MM.1S (cell line): ENCODE data around the gene LRRC8C.

Experiments used
- DNase-seq: peaks from one replicate; pipeline ENCODE4 v3.0.0-alpha.2; 2015
- H2AFZ ChIP-seq: fragments of 300-600 bp; sonication (generic); 2 replicates; pipeline ENCODE4 v1.6.0; 2016; ENCODE audit warnings: antibody characterized with exemption, low read length
- H3F3A ChIP-seq: fragments of 300-600 bp; sonication (generic); 2 replicates; pipeline ENCODE4 v1.6.1; 2016; ENCODE audit warnings: mild to moderate bottlenecking, antibody characterized with exemption, low read length, moderate library complexity, mixed read lengths; ENCODE audit not compliant: insufficient read depth
- H3K27ac ChIP-seq: fragments of 300-600 bp; sonication (generic); 2 replicates; pipeline ENCODE4 v1.5.1; 2016; ENCODE audit warnings: mild to moderate bottlenecking, low read length
- H3K27me3 ChIP-seq: fragments of 300-600 bp; sonication (generic); replicated peaks from 2 replicates; pipeline ENCODE4 v1.6.0; 2016; ENCODE audit warnings: low read length; ENCODE audit not compliant: insufficient read depth
- H3K36me3 ChIP-seq: fragments of 300-600 bp; sonication (generic); replicated peaks from 2 replicates; pipeline ENCODE4 v1.6.1; 2016; ENCODE audit warnings: mild to moderate bottlenecking, low read length, mixed read lengths; ENCODE audit not compliant: insufficient read depth
- H3K4me1 ChIP-seq: fragments of 300-600 bp; sonication (generic); 2 replicates; pipeline ENCODE4 v1.6.1; 2016; ENCODE audit warnings: low read length, mixed read lengths
- H3K4me2 ChIP-seq: fragments of 300-600 bp; sonication (generic); 2 replicates; pipeline ENCODE4 v1.6.0; 2016; ENCODE audit warnings: low read depth, low read length
- H3K4me3 ChIP-seq: fragments of 300-600 bp; sonication (generic); 2 replicates; pipeline ENCODE4 v1.5.1; 2016; ENCODE audit warnings: low read length, mixed read lengths
- H3K79me2 ChIP-seq: fragments of 300-600 bp; sonication (generic); 2 replicates; pipeline ENCODE4 v1.6.1; 2016; ENCODE audit warnings: mixed run types, low read length, mixed read lengths
- H3K9ac ChIP-seq: fragments of 300-600 bp; sonication (generic); 2 replicates; pipeline ENCODE4 v1.6.1; 2016; ENCODE audit warnings: low read length, mixed read lengths
- H3K9me2 ChIP-seq: fragments of 300-600 bp; sonication (generic); replicated peaks from 2 replicates; pipeline ENCODE4 v1.6.1; 2016; ENCODE audit warnings: mild to moderate bottlenecking, low read length, mixed read lengths; ENCODE audit not compliant: insufficient read depth
- H3K9me3 ChIP-seq: fragments of 300-600 bp; sonication (generic); replicated peaks from 2 replicates; pipeline ENCODE4 v1.6.1; 2016; ENCODE audit warnings: mild to moderate bottlenecking, low read length, mixed read lengths; ENCODE audit not compliant: insufficient read depth
- H4K20me1 ChIP-seq: fragments of 300-600 bp; sonication (generic); 2 replicates; pipeline ENCODE4 v1.6.1; 2016; ENCODE audit warnings: mild to moderate bottlenecking, low read length, moderate library complexity, mixed read lengths; ENCODE audit not compliant: insufficient read depth
- EZH2 ChIP-seq: fragments of 300-600 bp; sonication (generic); optimal IDR thresholded peaks from 2 replicates; pipeline ENCODE3; 2017; ENCODE audit warnings: low read depth, mild to moderate bottlenecking, antibody characterized with exemption, low read length, mixed read lengths
- EZH2phosphoT487 ChIP-seq: fragments of 300-600 bp; sonication (generic); IDR thresholded peaks from 2 replicates; pipeline ENCODE4 v1.6.1; 2018; ENCODE audit warnings: antibody characterized with exemption, low read length
- TF ChIP-seq, protein P1 (sequence below): fragments of 300-600 bp; sonication (generic); IDR thresholded peaks from 2 replicates; pipeline ENCODE4 v1.5.1; 2016; ENCODE audit warnings: antibody characterized with exemption, low read length, mixed read lengths

LRRC8C gene

DNA sequence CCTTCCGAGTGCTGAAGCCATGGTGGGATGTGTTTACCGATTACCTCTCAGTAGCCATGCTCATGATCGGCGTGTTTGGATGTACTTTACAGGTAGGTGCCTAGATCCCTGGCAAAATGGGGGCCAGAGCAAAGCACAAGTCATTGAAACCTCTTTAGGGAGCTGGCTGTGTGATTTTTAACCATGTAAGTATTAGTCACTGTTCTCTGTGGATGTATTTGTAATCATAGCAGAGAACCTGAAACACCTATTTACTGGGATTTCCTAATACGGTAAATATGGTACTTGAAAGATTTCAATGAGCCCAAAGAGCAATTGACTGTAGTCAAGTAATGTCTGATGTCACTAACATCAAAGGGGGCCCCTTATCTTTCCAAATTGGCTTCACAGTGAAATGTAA is 53.6 kb downstream of the LRRC8C start:
- TF ChIP-seq, protein P1, sequence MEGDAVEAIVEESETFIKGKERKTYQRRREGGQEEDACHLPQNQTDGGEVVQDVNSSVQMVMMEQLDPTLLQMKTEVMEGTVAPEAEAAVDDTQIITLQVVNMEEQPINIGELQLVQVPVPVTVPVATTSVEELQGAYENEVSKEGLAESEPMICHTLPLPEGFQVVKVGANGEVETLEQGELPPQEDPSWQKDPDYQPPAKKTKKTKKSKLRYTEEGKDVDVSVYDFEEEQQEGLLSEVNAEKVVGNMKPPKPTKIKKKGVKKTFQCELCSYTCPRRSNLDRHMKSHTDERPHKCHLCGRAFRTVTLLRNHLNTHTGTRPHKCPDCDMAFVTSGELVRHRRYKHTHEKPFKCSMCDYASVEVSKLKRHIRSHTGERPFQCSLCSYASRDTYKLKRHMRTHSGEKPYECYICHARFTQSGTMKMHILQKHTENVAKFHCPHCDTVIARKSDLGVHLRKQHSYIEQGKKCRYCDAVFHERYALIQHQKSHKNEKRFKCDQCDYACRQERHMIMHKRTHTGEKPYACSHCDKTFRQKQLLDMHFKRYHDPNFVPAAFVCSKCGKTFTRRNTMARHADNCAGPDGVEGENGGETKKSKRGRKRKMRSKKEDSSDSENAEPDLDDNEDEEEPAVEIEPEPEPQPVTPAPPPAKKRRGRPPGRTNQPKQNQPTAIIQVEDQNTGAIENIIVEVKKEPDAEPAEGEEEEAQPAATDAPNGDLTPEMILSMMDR, result no peak
- TF ChIP-seq EZH2phosphoT487, result no peak
- TF ChIP-seq EZH2, result no peak
- H3K36me3 ChIP-seq, result no peaks in the 10 kb centered on the region
- H3K27ac ChIP-seq, result no peak overlapping the region
- no peak for DNase-seq
- H3K79me2 ChIP-seq, result peaks cover 15% of the 10 kb centered on the region
- no peaks in the 10 kb centered on the region for H3K27me3 ChIP-seq
- no peaks in the 10 kb centered on the region for H3K9me2 ChIP-seq
- no peaks in the 10 kb centered on the region for H3K9me3 ChIP-seq
- H3K4me3 ChIP-seq, result no peak overlapping the region
- no peak overlapping the region for H3K4me2 ChIP-seq
- no peaks in the 10 kb centered on the region for H3K4me1 ChIP-seq
- H3K9ac ChIP-seq, result no peak overlapping the region
- H3F3A ChIP-seq, result no peaks in the 10 kb centered on the region; the same call in 1 of the 2 replicates
- no peaks in the 10 kb centered on the region for H4K20me1 ChIP-seq
- no peak overlapping the region for H2AFZ ChIP-seq

DNA sequence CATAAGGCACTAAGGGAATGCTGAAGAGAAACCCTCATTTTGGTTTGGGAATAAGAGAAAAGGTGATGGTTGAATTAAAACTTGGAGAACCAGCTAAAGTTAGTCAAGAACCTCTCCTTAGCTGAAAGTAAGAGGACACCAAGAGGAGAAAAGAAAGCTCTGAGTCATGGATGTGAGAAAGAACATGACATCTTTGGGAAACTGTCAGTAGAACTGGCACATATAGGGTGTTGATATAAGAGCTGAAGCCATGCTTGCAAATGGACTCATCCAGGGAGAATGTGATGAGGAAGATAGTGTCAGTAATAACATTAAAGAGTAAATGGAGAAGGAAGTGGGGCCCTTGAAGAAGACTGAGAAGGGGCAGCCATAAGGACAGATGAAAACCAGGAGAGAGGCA is 54.3 kb downstream of the LRRC8C start:
- Histone ChIP-seq H3K36me3 (no peaks in the 10 kb centered on the region), H3F3A (no peaks in the 10 kb centered on the region; the same call in 1 of the 2 replicates), H3K27ac (no peak overlapping the region), H3K4me3 (no peak overlapping the region), H2AFZ (no peak overlapping the region), H3K4me1 (peaks cover 4% of the 10 kb centered on the region), H3K9me2 (no peaks in the 10 kb centered on the region), H3K79me2 (peaks cover 13% of the 10 kb centered on the region), H3K27me3 (no peaks in the 10 kb centered on the region), H4K20me1 (no peaks in the 10 kb centered on the region), H3K9me3 (no peaks in the 10 kb centered on the region), H3K9ac (no peak overlapping the region), H3K4me2 (no peak overlapping the region)
- TF ChIP-seq EZH2 (no peak), EZH2phosphoT487 (no peak)
- TF ChIP-seq, protein P1, result no peak
- no peak for DNase-seq

- no peaks in the 10 kb centered on the region for H3K36me3 ChIP-seq
- no peak overlapping the region for H3K4me3 ChIP-seq
- TF ChIP-seq EZH2, result no peak
- TF ChIP-seq, protein P1, result no peak
- peaks cover 9% of the 10 kb centered on the region; the same call in 1 of the 2 replicates for H3F3A ChIP-seq
- H2AFZ ChIP-seq, result no peak overlapping the region
- H3K9ac ChIP-seq, result no peak overlapping the region
- H4K20me1 ChIP-seq, result no peaks in the 10 kb centered on the region
- H3K4me1 ChIP-seq, result peaks cover 18% of the 10 kb centered on the region
- no peak overlapping the region for H3K4me2 ChIP-seq
- no peak for DNase-seq
- H3K9me2 ChIP-seq, result no peaks in the 10 kb centered on the region
- no peaks in the 10 kb centered on the region for H3K9me3 ChIP-seq
- no peak overlapping the region for H3K27ac ChIP-seq
- H3K27me3 ChIP-seq, result no peaks in the 10 kb centered on the region
- peaks cover 8% of the 10 kb centered on the region for H3K79me2 ChIP-seq
Observed at GRCh38 chr1:89688607-89689006, 55.7 kb downstream of the LRRC8C start.
